Heart left ventricle (tissue), 16 donors: ENCODE results near the gene LYRM4. TPM values are rescaled to one million over a fixed set of nuclear protein-coding genes. Genes with fewer than 3 reads are reported as not detected.

ENCODE experiments used
- ATAC-seq, 4 donors: fragments of 200-7000 bp; cut with Tn5 transposase; one replicate each; pipeline ENCODE4 v1.9.1; 2020 to 2022; ENCODE audit warnings: moderate library complexity in 4 of 4, mild to moderate bottlenecking in 3 of 4, moderate number of reproducible peaks in 1 of 4
- DNase-seq, 5 donors: peaks; one replicate each; pipeline ENCODE4 v3.0.0-alpha.2; 2020
- H3K27ac ChIP-seq, 12 donors: fragments of 200-600 bp; sonication (generic) in 4 of 12; one replicate each; pipeline versions ENCODE4 v1.5.0 to v1.8.0; 2016 to 2022; ENCODE audit warnings: mild to moderate bottlenecking in 2 of 12
- H3K27me3 ChIP-seq, 9 donors: fragments of 200-600 bp; sonication (generic) in 2 of 9; one replicate each; pipeline versions ENCODE4 v1.5.1 to v1.8.0; 2016 to 2022; ENCODE audit warnings: mild to moderate bottlenecking in 3 of 9
- H3K36me3 ChIP-seq, 9 donors: fragments of 200-600 bp; sonication (generic) in 2 of 9; one replicate each; pipeline versions ENCODE4 v1.5.0 to v1.8.0; 2018 to 2022; ENCODE audit warnings: mild to moderate bottlenecking in 2 of 9
- H3K4me1 ChIP-seq, 12 donors: fragments of 200-600 bp; sonication (generic) in 4 of 12; one replicate each; pipeline versions ENCODE4 v1.5.0 to v1.8.0; 2016 to 2022; ENCODE audit warnings: mild to moderate bottlenecking in 3 of 12
- H3K4me3 ChIP-seq, 12 donors: fragments of 200-600 bp; sonication (generic) in 4 of 12; one replicate each; pipeline versions ENCODE4 v1.5.0 to v1.8.0; 2017 to 2022; ENCODE audit warnings: mild to moderate bottlenecking in 9 of 12, moderate library complexity in 4 of 12
- H3K9me3 ChIP-seq, 12 donors: fragments of 200-600 bp; sonication (generic) in 4 of 12; one replicate each; pipeline versions ENCODE4 v1.5.0 to v1.8.0; 2016 to 2022; ENCODE audit warnings: mild to moderate bottlenecking in 1 of 12
- CTCF ChIP-seq, 12 donors: fragments of 200-600 bp; sonication (generic) in 4 of 12; IDR thresholded peaks; one replicate each; pipeline versions ENCODE4 v1.5.0 to v1.8.0; 2018 to 2022; ENCODE audit warnings: antibody characterized with exemption in 12 of 12, mild to moderate bottlenecking in 5 of 12
- POLR2A ChIP-seq, 2 donors: fragments of 450-650 bp; IDR thresholded peaks; one replicate each; pipeline ENCODE4 v1.6.1; 2017; ENCODE audit warnings: antibody characterized with exemption in 2 of 2, mild to moderate bottlenecking in 2 of 2, moderate library complexity in 2 of 2
- WGBS, 4 donors: extraction: QIAGEN DNeasy Blood & Tissue Kit in 2 of 4; methylation state at CpG; one replicate each; pipeline versions ENCODE4 v1.1.5 to v1.1.7; 2013 to 2018; 5-methylcytosine and 5-hydroxymethylcytosine counted together
- intact Hi-C, 10 donors: fragments of 100-400 bp; cut with DNase I; formaldehyde crosslinking; loops; one replicate each; pipeline versions ENCODE4 v1.11.1 to v1.14.2; 2022
- polyA plus RNA-seq, 2 donors: library from polyadenylated mRNA; stranded (reverse); fragments of 200-250 nt; gene quantifications; one replicate each; pipeline ENCODE4 v1.2.3, GENCODE V29; 2013
- total RNA-seq, 9 donors: library from RNA; depleted of rRNA in 2 of 9; stranded (reverse); fragments of >200 nt in 2 of 9; fragmentation: NEBNext Ultra II Directional in 3 of 9; extraction: Animal tissue kit (Norgen Biotek cat#: 25700) in 3 of 9; gene quantifications; one replicate each; pipeline versions ENCODE4 v1.1.0 to v1.2.4, GENCODE V29; 2016 to 2023
- donor health status: ischemic (EF 13 %, LVEDD 7.1; RV severe dilation, severe dysfunction).
- donor health status: healthy with polysubstance abuse.
- donor health status: DM: no; HTN: yes; CAD: no.
- donor health status: DM: no; HTN: no; CAD: no.
- donor health status: ischemic (EF 25% LVEDD 6.9; RV normal size, moderate dysfunction).
- donor health status: ischemic (EF 25% LVEDD 5.7; RV mildly dilated, moderate dysfunction).
- donor health status: healthy.
- donor health status: DM: yes; HTN: yes; CAD: no.
- donor health status: ischemic (EF 35%, LVEDD 5.7; RV mildly dilated, moderate dysfunction).
- donor health status: nonischemic (EF 11% LVEDD 7.7; RV severe dilation, severe dysfunction).
- donor health status: DM: yes; HTN: yes; CAD: no.
- donor health status: PGD.
- donor health status: ischemic (EF 29% LVEDD 5.4; RV normal size, mild dysfunction).
- donor health status: nonischemic (EF 23%, LVEDD 6.1; RV moderate dilation, normal function).

LYRM4 gene
- total and polyA plus RNA-seq, 11 donors, result 18.8 to 39.7 (median 21.3) TPM

GRCh38 chr6:5243069-5243468 lies 17.7 kb downstream of the LYRM4 start:
- Histone ChIP-seq H3K9me3 (no peaks in the 10 kb centered on the region), H3K27me3 (no peaks in the 10 kb centered on the region), H3K27ac (no peak overlapping the region), H3K4me3 (no peak overlapping the region), H3K4me1 (no peaks in the 10 kb centered on the region), H3K36me3 (peaks cover 0 to 10% (median 0%) of the 10 kb centered on the region in 9 donors)
- no peak for ATAC-seq
- TF ChIP-seq CTCF (IDR thresholded peaks at IDR 0.05), result no peak
- no peak for TF ChIP-seq POLR2A (IDR thresholded peaks at IDR 0.05)
- WGBS, 4 donors, result 86 to 95% (median 92%) methylated on average over 12 of the region's 12 CpGs
- no peak for DNase-seq
- intact Hi-C loops, result loop anchor here in 1 of 10 donors (10.0 kb wide), 1 partner anchor 98 kb away; no protein-coding TSS in a partner anchor

- no peaks in the 10 kb centered on the region for H3K4me1 ChIP-seq
- H3K27ac ChIP-seq, result no peak overlapping the region
- DNase-seq, result no peak
- H3K4me3 ChIP-seq, result no peak overlapping the region
- ATAC-seq, result no peak
- WGBS, 4 donors, result 93 to 97% (median 95%) methylated on average over 2 of the region's 2 CpGs
- H3K27me3 ChIP-seq, result no peaks in the 10 kb centered on the region
- TF ChIP-seq CTCF (IDR thresholded peaks at IDR 0.05) (no peak), POLR2A (IDR thresholded peaks at IDR 0.05) (no peak)
- peaks cover 0 to 12% (median 0%) of the 10 kb centered on the region in 9 donors for H3K36me3 ChIP-seq
- no peaks in the 10 kb centered on the region for H3K9me3 ChIP-seq
- intact Hi-C loops, result loop anchor here in 1 of 10 donors (10.0 kb wide), 1 partner anchor 96 kb away; no protein-coding TSS in a partner anchor
Observed at GRCh38 chr6:5241252-5241651, 19.5 kb downstream of the LYRM4 start.

GRCh38 chr6:5238336-5238735 lies 22.4 kb downstream of the LYRM4 start:
- Histone ChIP-seq H3K9me3 (no peaks in the 10 kb centered on the region), H3K36me3 (peaks cover 0 to 25% (median 5%) of the 10 kb centered on the region in 9 donors), H3K27me3 (no peaks in the 10 kb centered on the region), H3K4me1 (no peaks in the 10 kb centered on the region), H3K4me3 (no peak overlapping the region), H3K27ac (no peak overlapping the region)
- DNase-seq (no peak), ATAC-seq (no peak)
- TF ChIP-seq CTCF (IDR thresholded peaks at IDR 0.05) (no peak), POLR2A (IDR thresholded peaks at IDR 0.05) (no peak)
- 89 to 99% (median 95%) methylated on average over 1 of the region's 1 CpG for WGBS, 4 donors
- intact Hi-C loops, result no loop called here

GRCh38 chr6:5237805-5238204 lies 22.9 kb downstream of the LYRM4 start:
- no peaks in the 10 kb centered on the region for H3K9me3 ChIP-seq
- no peaks in the 10 kb centered on the region for H3K4me1 ChIP-seq
- no peak overlapping the region for H3K4me3 ChIP-seq
- 85 to 95% (median 92%) methylated on average over 4 of the region's 4 CpGs for WGBS, 4 donors
- no peak for DNase-seq
- ATAC-seq, result no peak
- no peak overlapping the region for H3K27ac ChIP-seq
- H3K36me3 ChIP-seq, result peaks cover 0 to 25% (median 5%) of the 10 kb centered on the region in 9 donors
- no peaks in the 10 kb centered on the region for H3K27me3 ChIP-seq
- no peak for TF ChIP-seq POLR2A (IDR thresholded peaks at IDR 0.05)
- intact Hi-C loops, result no loop called here

- Histone ChIP-seq H3K4me1 (peaks cover 0 to 4% (median 0%) of the 10 kb centered on the region in 12 donors), H3K27ac (no peak overlapping the region), H3K36me3 (peaks cover 0 to 25% (median 5%) of the 10 kb centered on the region in 9 donors), H3K9me3 (no peaks in the 10 kb centered on the region), H3K27me3 (no peaks in the 10 kb centered on the region), H3K4me3 (no peak overlapping the region)
- no peak for ATAC-seq
- TF ChIP-seq CTCF (IDR thresholded peaks at IDR 0.05) (no peak), POLR2A (IDR thresholded peaks at IDR 0.05) (no peak)
- 93 to 100% (median 96%) methylated on average over 2 of the region's 2 CpGs for WGBS, 4 donors
- DNase-seq, result no peak
- intact Hi-C loops, result no loop called here
Observed at GRCh38 chr6:5235830-5236229, 24.9 kb downstream of the LYRM4 start.
